ENCODE results near the gene ZBTB34. TPM values are rescaled to one million over a fixed set of nuclear protein-coding genes. Genes with fewer than 3 reads are reported as not detected.
"Not testable (repeated sequence)": the region's sequence is repeated elsewhere in the genome, so short reads cannot be mapped to it uniquely, and the experiment has no call there.

The ZBTB34 gene, protein sequence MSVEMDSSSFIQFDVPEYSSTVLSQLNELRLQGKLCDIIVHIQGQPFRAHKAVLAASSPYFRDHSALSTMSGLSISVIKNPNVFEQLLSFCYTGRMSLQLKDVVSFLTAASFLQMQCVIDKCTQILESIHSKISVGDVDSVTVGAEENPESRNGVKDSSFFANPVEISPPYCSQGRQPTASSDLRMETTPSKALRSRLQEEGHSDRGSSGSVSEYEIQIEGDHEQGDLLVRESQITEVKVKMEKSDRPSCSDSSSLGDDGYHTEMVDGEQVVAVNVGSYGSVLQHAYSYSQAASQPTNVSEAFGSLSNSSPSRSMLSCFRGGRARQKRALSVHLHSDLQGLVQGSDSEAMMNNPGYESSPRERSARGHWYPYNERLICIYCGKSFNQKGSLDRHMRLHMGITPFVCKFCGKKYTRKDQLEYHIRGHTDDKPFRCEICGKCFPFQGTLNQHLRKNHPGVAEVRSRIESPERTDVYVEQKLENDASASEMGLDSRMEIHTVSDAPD
- 19.7 and 20.2 TPM in 2 replicates for total RNA-seq (ENCODE audit: low replicate concordance)
- long read RNA-seq, full-length matches to known transcripts: 11 of 11 reads
- long read RNA-seq, partial matches to known transcripts: 0 of 11 reads
- long read RNA-seq, other reads (novel, unspliced or antisense): 0 of 11 reads

DNA sequence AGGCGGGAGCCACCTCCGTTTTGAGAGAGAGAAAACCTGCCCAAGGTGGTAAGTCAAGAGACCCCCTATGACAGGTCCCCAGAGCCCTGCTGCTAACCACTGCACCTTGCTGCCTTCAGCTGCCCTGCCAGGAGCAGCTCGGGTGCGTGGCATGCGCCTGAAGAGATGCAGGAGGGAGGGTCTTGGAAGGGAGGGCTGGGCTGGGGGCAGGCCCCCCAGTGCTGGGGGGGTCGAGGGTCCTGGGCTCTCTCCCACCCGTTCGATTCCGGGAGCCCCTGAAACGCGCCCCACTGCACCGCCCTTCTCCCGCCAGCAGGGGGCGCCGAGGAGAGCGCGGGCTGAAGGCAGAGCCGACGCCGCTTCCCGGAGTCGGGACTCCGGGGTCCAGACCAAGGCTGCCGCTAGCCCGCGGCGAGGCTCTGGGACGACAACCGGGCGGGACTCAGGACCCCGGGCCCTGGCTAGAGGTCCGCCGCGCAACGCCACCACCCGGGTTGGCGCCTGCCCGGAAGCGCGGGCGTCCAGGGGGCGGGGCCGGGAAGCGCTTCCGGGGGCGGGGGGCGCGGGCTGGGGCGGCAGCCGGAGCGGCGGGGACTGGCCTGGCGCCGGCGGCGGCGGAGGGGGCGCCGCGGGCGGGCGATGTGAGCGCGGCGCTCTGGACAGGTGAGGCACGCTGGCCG lies at the start of gene ZBTB34:
TSS of gene ZBTB34 (plus strand) at position 563 of the 680 bp plus-strand sequence. CDS start 18,761 bp downstream, outside the sequence.
- peak; percentile 84 for DNase-seq (ENCODE audit: extremely low spot score, unreplicated experiment)
- peak within 1 kb of the TSS; percentile 96 for H3K4me3 Mint-ChIP-seq
- no peaks in the 10 kb centered on the region for H3K9me3 Mint-ChIP-seq
- TF ChIP-seq, protein P1, sequence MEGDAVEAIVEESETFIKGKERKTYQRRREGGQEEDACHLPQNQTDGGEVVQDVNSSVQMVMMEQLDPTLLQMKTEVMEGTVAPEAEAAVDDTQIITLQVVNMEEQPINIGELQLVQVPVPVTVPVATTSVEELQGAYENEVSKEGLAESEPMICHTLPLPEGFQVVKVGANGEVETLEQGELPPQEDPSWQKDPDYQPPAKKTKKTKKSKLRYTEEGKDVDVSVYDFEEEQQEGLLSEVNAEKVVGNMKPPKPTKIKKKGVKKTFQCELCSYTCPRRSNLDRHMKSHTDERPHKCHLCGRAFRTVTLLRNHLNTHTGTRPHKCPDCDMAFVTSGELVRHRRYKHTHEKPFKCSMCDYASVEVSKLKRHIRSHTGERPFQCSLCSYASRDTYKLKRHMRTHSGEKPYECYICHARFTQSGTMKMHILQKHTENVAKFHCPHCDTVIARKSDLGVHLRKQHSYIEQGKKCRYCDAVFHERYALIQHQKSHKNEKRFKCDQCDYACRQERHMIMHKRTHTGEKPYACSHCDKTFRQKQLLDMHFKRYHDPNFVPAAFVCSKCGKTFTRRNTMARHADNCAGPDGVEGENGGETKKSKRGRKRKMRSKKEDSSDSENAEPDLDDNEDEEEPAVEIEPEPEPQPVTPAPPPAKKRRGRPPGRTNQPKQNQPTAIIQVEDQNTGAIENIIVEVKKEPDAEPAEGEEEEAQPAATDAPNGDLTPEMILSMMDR (conservative IDR thresholded peaks at IDR 0.05): peak; percentile 100
- H3K27me3 Mint-ChIP-seq: peaks cover 26% of the 10 kb centered on the region
- peaks cover 18% of the 10 kb centered on the region for H3K4me1 Mint-ChIP-seq (ENCODE audit: unreplicated experiment)
- H3K36me3 Mint-ChIP-seq: peaks cover 4% of the 10 kb centered on the region
- H3K27ac Mint-ChIP-seq: peak within 1 kb of the TSS; percentile 94

DNA sequence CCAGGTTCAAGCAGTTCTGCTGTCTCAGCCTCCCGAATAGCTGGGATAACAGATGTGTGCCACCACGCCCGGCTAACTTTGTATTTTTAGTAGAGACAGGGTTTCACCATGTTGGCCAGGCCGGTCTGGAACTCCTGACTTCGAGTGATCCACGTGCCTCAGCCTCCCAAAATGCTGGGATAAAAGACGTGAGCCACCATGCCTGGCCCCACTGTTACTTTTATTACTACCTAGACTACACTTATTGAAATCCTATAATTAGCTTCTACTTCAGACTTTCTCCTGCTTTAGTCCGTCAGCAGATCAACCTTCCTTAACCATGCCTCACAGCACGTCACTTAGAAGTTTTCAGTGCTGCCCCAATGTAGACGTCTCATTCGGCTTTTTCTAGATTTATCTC lies 47.4 kb upstream of the ZBTB34 start:
- H3K4me1 Mint-ChIP-seq (ENCODE audit: unreplicated experiment): no peaks in the 10 kb centered on the region
- no peak overlapping the region for H3K4me3 Mint-ChIP-seq
- H3K27ac Mint-ChIP-seq: no peak overlapping the region
- DNase-seq (ENCODE audit: extremely low spot score, unreplicated experiment): no peak
- H3K36me3 Mint-ChIP-seq: peaks cover 45% of the 10 kb centered on the region
- TF ChIP-seq, protein P1 (conservative IDR thresholded peaks at IDR 0.05): no peak
- peaks cover 8% of the 10 kb centered on the region for H3K9me3 Mint-ChIP-seq
- no peaks in the 10 kb centered on the region for H3K27me3 Mint-ChIP-seq

DNA sequence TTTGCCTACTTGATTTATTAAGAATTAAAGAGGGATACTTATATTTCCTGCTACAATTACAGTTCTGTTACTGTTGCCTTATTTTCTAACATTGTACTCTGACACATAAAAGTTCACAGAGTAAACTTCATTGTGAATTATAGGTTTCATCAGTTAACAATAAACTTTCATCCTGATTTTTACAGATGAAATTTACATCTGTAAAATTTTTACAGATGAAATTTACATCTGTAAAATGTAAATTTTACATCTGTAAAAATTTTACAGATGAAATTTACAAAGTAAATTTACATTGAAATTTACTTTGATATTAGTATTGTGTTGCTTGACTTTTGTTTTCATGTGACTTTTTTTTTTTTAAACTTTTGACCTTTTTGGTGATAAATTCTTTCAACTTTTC lies 46.3 kb upstream of the ZBTB34 start:
- DNase-seq (ENCODE audit: extremely low spot score, unreplicated experiment): no peak
- H3K27me3 Mint-ChIP-seq: no peaks in the 10 kb centered on the region
- H3K9me3 Mint-ChIP-seq: peaks cover 15% of the 10 kb centered on the region
- no peak overlapping the region for H3K4me3 Mint-ChIP-seq
- H3K36me3 Mint-ChIP-seq: peaks cover 53% of the 10 kb centered on the region
- H3K4me1 Mint-ChIP-seq (ENCODE audit: unreplicated experiment): no peaks in the 10 kb centered on the region
- TF ChIP-seq, protein P1 (conservative IDR thresholded peaks at IDR 0.05): no peak
- no peak overlapping the region for H3K27ac Mint-ChIP-seq

DNA sequence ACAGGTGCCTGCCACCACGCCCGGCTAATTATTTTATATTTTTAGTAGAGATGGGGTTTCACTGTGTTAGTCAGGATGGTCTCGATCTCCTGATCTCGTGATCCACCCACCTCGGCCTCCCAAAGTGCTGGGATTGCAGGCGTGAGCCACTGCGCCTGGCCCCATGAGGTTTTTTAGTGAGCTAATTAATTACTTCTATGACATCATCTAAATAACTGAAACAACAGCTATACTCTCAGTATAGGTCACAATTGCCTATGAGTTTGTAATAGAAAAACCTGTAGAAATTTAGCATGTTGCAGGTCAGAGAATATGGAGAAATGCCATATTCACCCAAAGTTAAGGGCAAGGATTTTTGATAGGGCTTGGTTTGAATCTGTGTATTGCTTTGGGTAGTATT lies 42.8 kb upstream of the ZBTB34 start:
- Mint-ChIP-seq H3K9me3 (peaks cover 21% of the 10 kb centered on the region), H3K36me3 (peaks cover 58% of the 10 kb centered on the region)
- H3K27me3 Mint-ChIP-seq; H3K4me1 Mint-ChIP-seq (ENCODE audit: unreplicated experiment); DNase-seq (ENCODE audit: extremely low spot score, unreplicated experiment); H3K27ac Mint-ChIP-seq; H3K4me3 Mint-ChIP-seq: not testable (repeated sequence)

DNA sequence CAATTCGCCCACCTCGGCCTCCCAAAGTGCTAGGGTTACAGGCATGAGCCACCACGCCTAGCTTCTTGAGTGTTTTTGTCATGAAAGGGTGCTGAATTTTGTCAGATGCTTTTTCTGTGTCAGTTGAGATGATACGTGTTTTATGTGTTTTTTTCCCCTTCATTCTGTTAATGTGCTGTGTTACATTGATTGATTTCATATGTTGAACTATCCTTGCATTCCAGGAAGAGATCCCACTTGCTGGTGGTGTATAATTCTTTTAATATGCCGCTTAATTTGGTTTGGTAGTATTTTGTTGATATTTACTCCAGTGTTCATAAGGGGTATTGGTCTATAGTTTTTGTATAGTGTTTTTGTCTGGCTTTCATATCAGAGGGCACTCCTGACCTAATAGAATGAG lies 42.0 kb upstream of the ZBTB34 start:
- Mint-ChIP-seq H3K36me3 (peaks cover 56% of the 10 kb centered on the region), H3K27ac (no peak overlapping the region), H3K4me3 (no peak overlapping the region), H3K9me3 (peaks cover 21% of the 10 kb centered on the region), H3K27me3 (no peaks in the 10 kb centered on the region), H3K4me1 (ENCODE audit: unreplicated experiment) (no peaks in the 10 kb centered on the region)
- TF ChIP-seq, protein P1 (conservative IDR thresholded peaks at IDR 0.05): no peak
- no peak for DNase-seq (ENCODE audit: extremely low spot score, unreplicated experiment)
